ENCODE data around the gene ERCC6L. TPM values are rescaled to one million over a fixed set of nuclear protein-coding genes. Genes with fewer than 3 reads are reported as not detected.
"Not testable (repeated sequence)": the region's sequence is repeated elsewhere in the genome, so short reads cannot be mapped to it uniquely, and the experiment has no call there.

ERCC6L gene
- total and polyA plus RNA-seq, 8 donors = 0.46 to 2.6 (median 1.0) TPM; not detected in 2

GRCh38 chrX:72238183-72238582, 644 bp downstream of the ERCC6L start:
- intact Hi-C loops (cut with DNase I; ENCODE audit: low total_unique reads) = no loop called here
- Histone ChIP-seq H3K4me3 (peak overlapping the region in 3 of 4 donors; percentile 37 to 42 (median 39)), H3K36me3 (no peaks in the 10 kb centered on the region), H3K27ac (no peak overlapping the region), H3K27me3 (peaks cover 0 to 3% (median 0%) of the 10 kb centered on the region in 3 donors), H3K4me1 (peaks cover 0 to 7% (median 0%) of the 10 kb centered on the region in 4 donors), H3K9me3 (no peaks in the 10 kb centered on the region)
- DNase-seq = no peak
- WGBS, 5 donors = 9 to 32% (median 14%) methylated on average over 6 of the region's 6 CpGs
- TF ChIP-seq POLR2A (IDR thresholded peaks at IDR 0.05) (no peak), CTCF (IDR thresholded peaks at IDR 0.05) (no peak)

GRCh38 chrX:72236841-72237240, 2.0 kb downstream of the ERCC6L start:
- H3K4me3 ChIP-seq = no peak overlapping the region
- intact Hi-C loops (cut with DNase I; ENCODE audit: low total_unique reads) = no loop called here
- H3K36me3 ChIP-seq = no peaks in the 10 kb centered on the region
- H3K9me3 ChIP-seq = no peaks in the 10 kb centered on the region
- no peak overlapping the region for H3K27ac ChIP-seq
- no peaks in the 10 kb centered on the region for H3K27me3 ChIP-seq
- H3K4me1 ChIP-seq = peaks cover 0 to 7% (median 0%) of the 10 kb centered on the region in 4 donors
- TF ChIP-seq EP300 (IDR thresholded peaks at IDR 0.05) (no peak), POLR2A (IDR thresholded peaks at IDR 0.05) (no peak), CTCF (IDR thresholded peaks at IDR 0.05) (no peak), POLR2AphosphoS5 (IDR thresholded peaks at IDR 0.05) (no peak)
- 79 to 89% (median 82%) methylated on average over 4 of the region's 4 CpGs for WGBS, 5 donors
- no peak for DNase-seq

- TF ChIP-seq POLR2AphosphoS5 (IDR thresholded peaks at IDR 0.05) = no peak
- DNase-seq = no peak
- Histone ChIP-seq H3K4me3 (no peak overlapping the region), H3K36me3 (no peaks in the 10 kb centered on the region), H3K4me1 (no peaks in the 10 kb centered on the region), H3K27me3 (no peaks in the 10 kb centered on the region), H3K9me3 (peaks cover 0 to 29% (median 7%) of the 10 kb centered on the region in 4 donors), H3K27ac (no peak overlapping the region)
- intact Hi-C loops (cut with DNase I; ENCODE audit: low total_unique reads) = no loop called here
- 83 to 100% (median 95%) methylated on average over 3 of the region's 3 CpGs for WGBS, 5 donors
These were observed 8.5 kb downstream of the ERCC6L start for GRCh38 chrX:72230290-72230689.

- 90 to 100% (median 97%) methylated on average over 3 of the region's 3 CpGs for WGBS, 5 donors
- H3K4me1 ChIP-seq; H3K4me3 ChIP-seq; H3K36me3 ChIP-seq; H3K9me3 ChIP-seq; DNase-seq; H3K27ac ChIP-seq; intact Hi-C loops (cut with DNase I; ENCODE audit: low total_unique reads); H3K27me3 ChIP-seq: not testable (repeated sequence)
These were observed 18.5 kb downstream of the ERCC6L start for GRCh38 chrX:72220375-72220774.

- H3K27ac ChIP-seq = no peak overlapping the region
- no peak overlapping the region for H3K4me3 ChIP-seq
- peaks cover 0 to 7% (median 0%) of the 10 kb centered on the region in 4 donors for H3K9me3 ChIP-seq
- H3K4me1 ChIP-seq = no peaks in the 10 kb centered on the region
- peaks cover 0 to 4% (median 0%) of the 10 kb centered on the region in 3 donors for H3K27me3 ChIP-seq
- TF ChIP-seq CTCF (IDR thresholded peaks at IDR 0.05) (no peak), POLR2A (IDR thresholded peaks at IDR 0.05) (no peak), EP300 (IDR thresholded peaks at IDR 0.05) (no peak), POLR2AphosphoS5 (IDR thresholded peaks at IDR 0.05) (no peak)
- H3K36me3 ChIP-seq = no peaks in the 10 kb centered on the region
- intact Hi-C loops (cut with DNase I; ENCODE audit: low total_unique reads) = no loop called here
- WGBS, 5 donors = 39 to 69% (median 50%) methylated on average over 1 of the region's 1 CpG
- no peak for DNase-seq
These were observed 21.9 kb downstream of the ERCC6L start for GRCh38 chrX:72216973-72217372.

All from stomach (tissue), 9 donors.